ENCODE results near the gene CYFIP1.

- TF ChIP-seq CTCF (IDR thresholded peaks at IDR 0.05; ENCODE audit: insufficient read depth, low read depth, low read length) (no peak), EZH2 (IDR thresholded peaks at IDR 0.05; ENCODE audit: insufficient read depth, low read length) (no peak)
These were observed 76.7 kb downstream of the CYFIP1 start for GRCh38 chr15:22903427-22903826.

Measured in astrocyte (in vitro differentiated cells and primary cell).